ENCODE data around the gene PGGHG.

DNA sequence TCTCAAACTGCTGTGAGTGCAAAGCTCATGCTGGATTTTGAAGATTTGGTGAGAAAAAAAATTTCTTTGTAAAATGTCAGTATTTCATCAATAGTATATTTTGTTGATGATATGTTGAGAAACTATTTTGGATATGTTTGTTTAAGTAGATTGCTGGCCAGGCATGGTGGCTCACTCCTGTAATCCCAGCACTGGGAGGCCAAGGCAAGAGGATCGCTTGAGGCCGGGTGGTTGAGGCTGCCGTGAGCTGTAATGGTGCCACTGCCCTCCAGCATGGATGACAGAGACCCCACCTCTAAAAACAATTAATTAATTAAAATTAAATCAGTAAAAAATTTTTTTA is 38.6 kb downstream of the PGGHG start:
- TF ChIP-seq, protein P1, sequence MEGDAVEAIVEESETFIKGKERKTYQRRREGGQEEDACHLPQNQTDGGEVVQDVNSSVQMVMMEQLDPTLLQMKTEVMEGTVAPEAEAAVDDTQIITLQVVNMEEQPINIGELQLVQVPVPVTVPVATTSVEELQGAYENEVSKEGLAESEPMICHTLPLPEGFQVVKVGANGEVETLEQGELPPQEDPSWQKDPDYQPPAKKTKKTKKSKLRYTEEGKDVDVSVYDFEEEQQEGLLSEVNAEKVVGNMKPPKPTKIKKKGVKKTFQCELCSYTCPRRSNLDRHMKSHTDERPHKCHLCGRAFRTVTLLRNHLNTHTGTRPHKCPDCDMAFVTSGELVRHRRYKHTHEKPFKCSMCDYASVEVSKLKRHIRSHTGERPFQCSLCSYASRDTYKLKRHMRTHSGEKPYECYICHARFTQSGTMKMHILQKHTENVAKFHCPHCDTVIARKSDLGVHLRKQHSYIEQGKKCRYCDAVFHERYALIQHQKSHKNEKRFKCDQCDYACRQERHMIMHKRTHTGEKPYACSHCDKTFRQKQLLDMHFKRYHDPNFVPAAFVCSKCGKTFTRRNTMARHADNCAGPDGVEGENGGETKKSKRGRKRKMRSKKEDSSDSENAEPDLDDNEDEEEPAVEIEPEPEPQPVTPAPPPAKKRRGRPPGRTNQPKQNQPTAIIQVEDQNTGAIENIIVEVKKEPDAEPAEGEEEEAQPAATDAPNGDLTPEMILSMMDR (IDR thresholded peaks at IDR 0.05) = no peak
- TF ChIP-seq POLR2A (IDR thresholded peaks at IDR 0.05) = no peak
